HL-60 (cell line): Measurements from ENCODE around the gene RELB.

Experiments used
- CTCF ChIP-seq: IDR thresholded peaks from one replicate; pipeline ENCODE4 v1.5.1; 2011; ENCODE audit warnings: low read length, control low read depth, inconsistent platforms; ENCODE audit not compliant: insufficient read depth
- POLR2AphosphoS5 ChIP-seq: IDR thresholded peaks from 2 replicates; pipeline ENCODE4 v1.6.1; 2012; ENCODE audit warnings: low read depth

DNA sequence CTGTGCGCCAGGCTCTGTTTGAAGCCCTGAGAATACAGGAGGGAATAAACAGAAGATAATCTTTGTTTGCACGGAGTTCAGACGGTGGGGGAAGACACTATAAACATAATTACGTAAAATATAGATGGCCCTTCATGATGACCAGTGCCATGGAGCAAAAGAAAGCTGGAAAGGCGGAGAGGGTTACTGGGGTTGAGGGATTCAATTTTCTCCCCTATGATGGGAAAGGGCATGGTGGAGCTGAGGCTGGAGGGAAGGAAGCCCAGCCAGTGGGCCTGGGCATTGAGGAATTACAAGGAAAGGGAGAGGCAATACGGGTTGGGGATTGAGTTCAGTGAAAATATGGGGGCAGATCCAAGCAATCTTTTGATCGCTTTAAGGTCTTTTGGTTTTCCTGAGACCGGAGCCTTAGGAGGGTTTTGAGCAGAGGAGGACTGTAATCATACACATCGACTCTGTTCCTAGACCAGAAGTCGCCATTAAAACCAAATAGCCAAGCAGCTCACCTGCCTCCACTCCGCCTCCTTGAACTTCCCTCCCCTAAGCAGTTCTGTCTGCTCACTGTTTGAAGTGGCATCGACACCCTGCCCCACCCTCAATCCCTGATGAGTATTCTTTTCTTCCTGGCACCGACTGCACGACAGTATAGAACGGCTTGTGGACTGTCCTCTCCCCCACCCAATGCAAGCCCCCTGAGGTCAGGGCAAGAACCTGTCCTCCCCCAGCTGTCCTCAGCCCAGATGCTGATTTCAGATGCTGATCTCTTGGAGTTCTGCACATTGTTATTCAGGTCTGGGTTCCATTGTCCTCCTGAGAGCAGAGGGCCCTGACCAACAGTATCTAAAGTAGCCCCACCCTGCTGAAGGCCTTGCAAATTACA, 75.8 kb downstream of the RELB start:
- TF ChIP-seq CTCF: no peak
- no peak for TF ChIP-seq POLR2AphosphoS5
